Mononuclear cell (primary cell): ENCODE data around the gene GALR1. TPM values are rescaled to one million over a fixed set of nuclear protein-coding genes. Genes with fewer than 3 reads are reported as not detected.

Source experiments
- H3K27me3 ChIP-seq: 2 replicates; pipeline ENCODE4 v1.6.0; 2011; ENCODE audit warnings: low read length, control low read depth; ENCODE audit not compliant: insufficient read depth
- H3K4me1 ChIP-seq: 2 replicates; pipeline ENCODE4 v1.5.1; 2011; ENCODE audit warnings: mild to moderate bottlenecking, low read length, control low read depth; ENCODE audit not compliant: insufficient read depth
- H3K4me3 ChIP-seq: 2 replicates; pipeline ENCODE4 v1.5.1; 2011; ENCODE audit warnings: mild to moderate bottlenecking, low read length, moderate library complexity
- H3K9me3 ChIP-seq: 2 replicates; pipeline ENCODE4 v1.5.1; 2011; ENCODE audit warnings: low read depth, mild to moderate bottlenecking, control low read depth, low read length
- total RNA-seq: library from RNA; depleted of rRNA; stranded (reverse); fragments of >200 nt; gene quantifications from one replicate; pipeline ENCODE4 v1.2.3, GENCODE V29; 2012

Gene GALR1
- total RNA-seq, 1 donor, result under 0.01 TPM

DNA sequence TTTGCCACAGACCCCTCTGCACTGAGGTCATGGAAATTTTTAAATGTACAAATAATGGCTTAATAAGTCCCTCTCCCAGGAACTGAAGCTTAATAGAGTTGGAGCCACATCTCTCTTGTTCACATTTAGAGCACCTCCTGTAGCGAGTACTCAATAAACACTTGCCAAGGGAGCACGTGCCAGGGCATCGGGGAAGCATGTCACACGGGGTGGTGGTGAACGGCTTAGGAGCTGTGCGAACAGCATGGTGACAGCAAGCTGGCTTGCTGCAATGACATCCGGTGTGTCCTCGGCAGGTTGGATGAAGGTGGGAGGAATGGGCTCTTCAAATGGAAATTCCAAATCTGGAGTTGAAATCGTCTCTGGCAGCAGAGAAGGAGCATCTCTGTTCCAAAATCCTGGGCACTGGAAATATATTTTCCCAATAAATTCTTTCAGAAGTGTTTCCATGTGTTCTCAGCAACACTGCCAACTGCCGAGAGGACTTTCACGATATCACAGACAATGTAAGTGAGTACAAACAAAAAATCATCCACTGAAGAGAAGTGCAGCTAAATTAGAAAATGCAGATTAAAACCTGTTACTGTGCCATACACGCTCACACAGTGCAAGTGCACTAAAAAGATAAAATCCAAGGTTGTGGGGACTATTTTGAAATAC, 74.1 kb downstream of the GALR1 start:
- Histone ChIP-seq H3K9me3 (no peaks in the 10 kb centered on the region), H3K4me3 (no peak overlapping the region), H3K27me3 (peaks cover 20% of the 10 kb centered on the region), H3K4me1 (no peaks in the 10 kb centered on the region)

Other genes with a start within 250 kb of the GALR1 start
- gene MBP, start 117.1 kb upstream of the GALR1 start, total RNA-seq, result 80.7 TPM